Bronchus fibroblast of lung (primary cell): ENCODE measurements around the gene ACER3. TPM values are rescaled to one million over a fixed set of nuclear protein-coding genes. Genes with fewer than 3 reads are reported as not detected.

Experiments used
- total RNA-seq: library from RNA; depleted of rRNA; stranded (reverse); fragments of >200 nt; gene quantifications from 2 replicates; pipeline ENCODE4 v1.2.3, GENCODE V29; 2015

Gene ACER3
- 5.9 and 7.4 TPM in 2 replicates for total RNA-seq

GRCh38 chr11:76860539-76861475 lies at the start of gene ACER3:
ACER3 (plus strand) TSS chr11:76860918; CDS start chr11:76860977, 59 bp downstream.

GRCh38 chr11:77066229-77067042 lies 205.7 kb downstream of the ACER3 start, which contains the start of gene CAPN5:
CAPN5 (plus strand) TSS chr11:77066971; CDS start chr11:77084887, 17,916 bp downstream.

Other genes starting within 250 kb of the ACER3 start
- 2.1 and 2.4 TPM in 2 replicates for gene LRRC32, start 190.2 kb upstream of the ACER3 start, total RNA-seq
- 16.8 and 18.3 TPM in 2 replicates for gene TSKU, start 77.6 kb upstream of the ACER3 start, total RNA-seq
- not detected in 2 replicates for gene B3GNT6, start 173.5 kb downstream of the ACER3 start, total RNA-seq
- gene CAPN5, start 206.1 kb downstream of the ACER3 start, total RNA-seq = 11.3 and 12.4 TPM in 2 replicates
- gene OMP, start 241.9 kb downstream of the ACER3 start, total RNA-seq = 2.9 TPM in 1 of 2 replicates, not detected in the other